DND-41 (cell line): Measurements from ENCODE around the gene PRKAG2.

ENCODE experiments used
- ATAC-seq: fragments of 200-7000 bp; cut with Tn5 transposase; 3 replicates; pipeline ENCODE4 v1.9.1; 2021; ENCODE audit warnings: low read depth; ENCODE audit not compliant: insufficient read depth
- DNase-seq: peaks from one replicate; pipeline ENCODE4 v3.0.0-alpha.2; 2020
- H2AFZ ChIP-seq: 2 replicates; pipeline ENCODE4 v1.6.0; 2012; ENCODE audit warnings: low read depth, low read length
- H3K27ac ChIP-seq: 2 replicates; pipeline ENCODE4 v1.5.1; 2012; ENCODE audit warnings: low read length, inconsistent platforms
- H3K27me3 ChIP-seq: fragments of 200-600 bp; sonication (generic); 2 replicates; pipeline ENCODE4 v1.6.0; 2012; ENCODE audit warnings: low read length, mild to moderate bottlenecking, inconsistent platforms; ENCODE audit not compliant: insufficient read depth, poor library complexity
- H3K36me3 ChIP-seq: 2 replicates; pipeline ENCODE4 v1.5.1; 2012; ENCODE audit warnings: low read length, inconsistent platforms; ENCODE audit not compliant: insufficient read depth
- H3K4me1 ChIP-seq: 2 replicates; pipeline ENCODE4 v1.5.1; 2012; ENCODE audit warnings: mild to moderate bottlenecking, low read length; ENCODE audit not compliant: insufficient read depth
- H3K4me2 ChIP-seq: 2 replicates; pipeline ENCODE4 v1.6.0; 2012; ENCODE audit warnings: mild to moderate bottlenecking, moderate library complexity, low read length, inconsistent platforms; ENCODE audit not compliant: insufficient read depth
- H3K4me3 ChIP-seq, 2 experiments: fragments of 200-600 bp in 1 of 2; shearing (Covaris generic) in 1 of 2; 2 replicates each; pipeline ENCODE4 v1.5.1; 2012 to 2016; ENCODE audit warnings: inconsistent platforms in 2 of 2, low read length in 2 of 2, mild to moderate bottlenecking in 2 of 2, low read depth in 1 of 2, moderate library complexity in 1 of 2
- H3K79me2 ChIP-seq: 2 replicates; pipeline ENCODE4 v1.6.0; 2012; ENCODE audit warnings: low read length, inconsistent platforms; ENCODE audit not compliant: insufficient read depth
- H3K9ac ChIP-seq: 2 replicates; pipeline ENCODE4 v1.6.0; 2012; ENCODE audit warnings: low read depth, mild to moderate bottlenecking, inconsistent platforms, low read length, moderate library complexity
- H3K9me3 ChIP-seq: 2 replicates; pipeline ENCODE4 v1.5.1; 2012; ENCODE audit warnings: low read length, moderate library complexity, mild to moderate bottlenecking, inconsistent platforms; ENCODE audit not compliant: insufficient read depth, severe bottlenecking
- H4K20me1 ChIP-seq: 2 replicates; pipeline ENCODE4 v1.6.0; 2012; ENCODE audit warnings: low read length; ENCODE audit not compliant: insufficient read depth
- CTCF ChIP-seq: IDR thresholded peaks from 2 replicates; pipeline ENCODE4 v1.5.1; 2012; ENCODE audit warnings: borderline replicate concordance, low read length, moderate library complexity, mild to moderate bottlenecking; ENCODE audit not compliant: poor library complexity, severe bottlenecking; ENCODE audit errors: extremely low read depth
- EZH2 ChIP-seq: IDR thresholded peaks from 3 replicates; pipeline ENCODE4 v1.6.1; 2012; ENCODE audit warnings: borderline replicate concordance, low read depth, mild to moderate bottlenecking, moderate library complexity, low read length, inconsistent platforms; ENCODE audit not compliant: severe bottlenecking

The PRKAG2 gene

GRCh38 chr7:151597541-151598444 lies 279.1 kb downstream of the PRKAG2 start:
- Histone ChIP-seq H3K27me3 (peaks cover 20% of the 10 kb centered on the region), H4K20me1 (no peaks in the 10 kb centered on the region), H3K9ac (no peak overlapping the region), H3K4me2 (no peak overlapping the region), H3K36me3 (no peaks in the 10 kb centered on the region), H2AFZ (no peak overlapping the region), H3K9me3 (no peaks in the 10 kb centered on the region), H3K27ac (no peak overlapping the region), H3K4me3 (no peak overlapping the region), H3K4me1 (no peaks in the 10 kb centered on the region), H3K79me2 (no peaks in the 10 kb centered on the region)
- no peak for TF ChIP-seq CTCF
- DNase-seq = no peak
- ATAC-seq = no peak

GRCh38 chr7:151595702-151596350 lies 281.1 kb downstream of the PRKAG2 start:
- no peak overlapping the region for H3K4me2 ChIP-seq
- no peak for TF ChIP-seq CTCF
- TF ChIP-seq EZH2 = no peak
- H3K79me2 ChIP-seq = no peaks in the 10 kb centered on the region
- H3K4me3 ChIP-seq = no peak overlapping the region
- ATAC-seq = no peak
- no peaks in the 10 kb centered on the region for H4K20me1 ChIP-seq
- no peaks in the 10 kb centered on the region for H3K36me3 ChIP-seq
- DNase-seq = no peak
- H3K4me1 ChIP-seq = no peaks in the 10 kb centered on the region
- no peaks in the 10 kb centered on the region for H3K9me3 ChIP-seq
- no peak overlapping the region for H2AFZ ChIP-seq
- H3K27ac ChIP-seq = no peak overlapping the region
- H3K9ac ChIP-seq = no peak overlapping the region
- peaks cover 20% of the 10 kb centered on the region for H3K27me3 ChIP-seq

GRCh38 chr7:151592868-151593486 lies 283.9 kb downstream of the PRKAG2 start:
- Histone ChIP-seq H3K27ac (no peak overlapping the region), H3K27me3 (peaks cover 7% of the 10 kb centered on the region)

More at GRCh38 chr7:151592868-151593486, 283.9 kb downstream of the PRKAG2 start:
- H4K20me1 ChIP-seq = no peaks in the 10 kb centered on the region
- no peak overlapping the region for H3K9ac ChIP-seq
- no peak overlapping the region for H2AFZ ChIP-seq
- no peaks in the 10 kb centered on the region for H3K9me3 ChIP-seq
- ATAC-seq (no peak), DNase-seq (no peak)
- TF ChIP-seq EZH2 (no peak), CTCF (no peak)
- H3K4me2 ChIP-seq = no peak overlapping the region
- H3K4me3 ChIP-seq = no peak overlapping the region
- H3K79me2 ChIP-seq = no peaks in the 10 kb centered on the region
- no peaks in the 10 kb centered on the region for H3K4me1 ChIP-seq
- no peaks in the 10 kb centered on the region for H3K36me3 ChIP-seq
